Esophagus muscularis mucosa (tissue), 4 donors: Measurements from ENCODE around the gene BICDL1.

ENCODE experiments used
- EP300 ChIP-seq: sonication (generic); formaldehyde crosslinking; IDR thresholded peaks from one replicate; pipeline ENCODE4 v1.6.1; 2017; ENCODE audit warnings: antibody characterized with exemption
- POLR2A ChIP-seq: fragments of 450-650 bp; IDR thresholded peaks from one replicate; pipeline ENCODE4 v1.6.1; 2017; ENCODE audit warnings: antibody characterized with exemption, moderate library complexity, mild to moderate bottlenecking, low read depth
- POLR2AphosphoS5 ChIP-seq, 2 donors: sonication (generic); formaldehyde crosslinking; IDR thresholded peaks; one replicate each; pipeline ENCODE4 v1.6.1; 2017; ENCODE audit warnings: antibody characterized with exemption in 2 of 2
- TF ChIP-seq, protein P1 (sequence below), 3 experiments: fragments of 200-600 bp in 2 of 3; fragments of 450-650 bp in 1 of 3; sonication (generic) in 2 of 3; IDR thresholded peaks; one replicate each; pipeline ENCODE4 v1.5.1; 2017 to 2019; ENCODE audit warnings: antibody characterized with exemption in 3 of 3, mild to moderate bottlenecking in 2 of 3, moderate library complexity in 1 of 3

DNA sequence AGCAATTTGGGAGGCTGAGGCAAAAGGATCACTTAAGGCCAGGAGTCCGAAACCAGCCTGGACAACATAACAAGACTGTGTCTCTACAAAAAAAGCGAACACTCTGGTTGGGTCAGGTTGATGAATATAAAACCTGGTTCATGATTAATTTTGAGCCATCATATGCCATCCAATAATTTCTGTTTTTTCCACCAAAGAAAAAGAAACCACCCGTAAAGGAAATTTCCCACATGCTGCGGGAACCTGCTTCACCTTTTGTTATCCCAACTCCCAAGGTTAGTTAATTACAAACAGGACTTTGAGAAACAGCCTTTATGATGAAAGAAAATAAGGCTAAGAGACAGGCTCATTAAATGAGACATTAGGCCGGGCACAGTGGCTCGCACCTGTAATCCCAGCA is 24.1 kb upstream of the BICDL1 start:
- no peak for TF ChIP-seq POLR2A
- TF ChIP-seq, protein P1, sequence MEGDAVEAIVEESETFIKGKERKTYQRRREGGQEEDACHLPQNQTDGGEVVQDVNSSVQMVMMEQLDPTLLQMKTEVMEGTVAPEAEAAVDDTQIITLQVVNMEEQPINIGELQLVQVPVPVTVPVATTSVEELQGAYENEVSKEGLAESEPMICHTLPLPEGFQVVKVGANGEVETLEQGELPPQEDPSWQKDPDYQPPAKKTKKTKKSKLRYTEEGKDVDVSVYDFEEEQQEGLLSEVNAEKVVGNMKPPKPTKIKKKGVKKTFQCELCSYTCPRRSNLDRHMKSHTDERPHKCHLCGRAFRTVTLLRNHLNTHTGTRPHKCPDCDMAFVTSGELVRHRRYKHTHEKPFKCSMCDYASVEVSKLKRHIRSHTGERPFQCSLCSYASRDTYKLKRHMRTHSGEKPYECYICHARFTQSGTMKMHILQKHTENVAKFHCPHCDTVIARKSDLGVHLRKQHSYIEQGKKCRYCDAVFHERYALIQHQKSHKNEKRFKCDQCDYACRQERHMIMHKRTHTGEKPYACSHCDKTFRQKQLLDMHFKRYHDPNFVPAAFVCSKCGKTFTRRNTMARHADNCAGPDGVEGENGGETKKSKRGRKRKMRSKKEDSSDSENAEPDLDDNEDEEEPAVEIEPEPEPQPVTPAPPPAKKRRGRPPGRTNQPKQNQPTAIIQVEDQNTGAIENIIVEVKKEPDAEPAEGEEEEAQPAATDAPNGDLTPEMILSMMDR (IDR thresholded peaks at IDR 0.05) = no peak
- no peak for TF ChIP-seq POLR2AphosphoS5 (IDR thresholded peaks at IDR 0.05)
- TF ChIP-seq EP300 = no peak
